DMS79 (cell line): Measurements from ENCODE around the gene CELA1.
"Not testable (repeated sequence)": the region's sequence is repeated elsewhere in the genome, so short reads cannot be mapped to it uniquely, and the experiment has no call there.

Experiments
- DNase-seq: peaks from one replicate; lab custom pipeline; 2025; lab: John Stamatoyannopoulos, UW

Gene CELA1

GRCh38 chr12:51311389-51311788, 35.1 kb downstream of the CELA1 start:
- no peak for DNase-seq

DNA sequence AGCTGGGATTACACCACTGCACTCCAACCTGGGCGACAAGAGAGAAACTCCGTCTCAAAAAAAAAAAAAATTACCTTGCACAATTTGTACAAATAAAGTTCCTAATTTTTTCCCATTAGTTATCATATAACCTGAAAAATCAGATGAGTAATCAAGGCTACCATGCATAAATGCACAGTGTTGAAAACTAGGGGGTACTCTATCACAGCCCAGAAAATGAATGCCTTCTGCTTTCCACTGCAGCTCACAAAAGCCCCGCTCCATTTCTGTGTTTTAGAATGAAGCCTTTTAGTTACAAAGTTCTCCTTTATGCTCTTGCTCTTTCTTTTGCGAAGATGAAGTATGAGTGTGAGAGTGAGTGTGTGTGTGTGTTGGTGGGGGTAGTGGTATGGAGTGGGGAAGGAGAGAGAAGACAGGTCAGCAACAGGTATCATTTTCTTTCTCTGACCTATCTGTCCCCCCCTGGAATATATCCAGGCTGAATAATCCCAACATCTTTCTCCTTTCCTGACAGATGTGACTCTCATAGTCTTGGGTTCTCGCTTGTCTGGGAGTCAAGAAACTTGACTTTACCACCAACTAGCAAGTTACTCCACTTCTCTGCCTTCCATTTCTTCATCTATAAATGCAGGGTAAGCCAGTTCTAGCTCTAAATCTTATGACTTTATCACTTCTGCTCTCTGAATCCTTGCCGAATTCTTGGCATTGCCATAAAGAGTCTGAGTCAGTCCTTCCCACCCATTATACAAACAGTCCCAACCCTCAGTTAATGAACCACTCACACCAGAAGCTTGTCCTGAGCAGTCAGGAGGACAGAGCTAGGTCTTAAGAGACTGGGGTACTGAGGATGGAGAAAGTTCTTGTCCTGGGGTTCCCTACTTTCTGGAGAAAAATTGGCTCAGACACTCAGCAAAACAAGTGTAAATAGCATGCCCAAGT, 38.6 kb downstream of the CELA1 start:
- no peak for DNase-seq

DNA sequence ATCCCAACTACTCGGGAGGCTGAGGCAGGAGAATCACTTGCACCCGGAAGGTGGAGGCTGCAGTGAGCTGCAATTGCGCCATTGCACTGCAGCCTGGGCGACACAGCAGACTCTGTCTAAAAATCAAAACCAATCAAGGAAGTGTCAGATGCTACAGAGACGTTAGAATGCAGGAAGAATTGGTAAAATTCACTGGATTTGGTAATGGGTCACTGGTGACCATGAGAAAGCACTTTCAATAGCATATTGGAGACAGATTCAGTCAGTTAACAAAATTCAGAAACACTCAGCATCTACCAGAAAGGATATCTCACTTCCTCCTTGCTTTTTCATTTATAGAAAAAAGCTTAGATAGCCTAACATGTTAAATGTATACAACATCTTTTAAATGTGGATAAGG, 40.0 kb downstream of the CELA1 start:
- DNase-seq: no peak

GRCh38 chr12:51300768-51301167, 45.7 kb downstream of the CELA1 start:
- DNase-seq: not testable (repeated sequence)

DNA sequence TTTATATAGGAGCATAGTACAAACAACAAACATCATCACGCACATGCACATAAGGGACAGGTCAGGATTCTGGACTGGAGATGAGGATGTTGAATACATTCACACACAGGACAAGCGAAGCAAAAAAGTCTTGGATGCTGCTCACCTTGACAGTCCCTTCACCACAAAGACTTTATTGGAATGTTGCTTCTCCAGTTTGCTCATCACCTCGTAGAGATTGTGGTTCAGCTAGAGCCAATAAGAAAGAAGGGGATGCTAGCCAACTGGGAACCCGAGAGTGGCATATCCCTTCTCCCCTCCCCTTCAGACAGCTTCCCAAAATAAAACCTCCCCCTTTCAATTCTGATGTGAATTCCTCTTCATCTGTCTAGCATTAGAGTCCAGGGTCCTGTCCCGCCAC, 50.8 kb downstream of the CELA1 start:
- no peak for DNase-seq

DNA sequence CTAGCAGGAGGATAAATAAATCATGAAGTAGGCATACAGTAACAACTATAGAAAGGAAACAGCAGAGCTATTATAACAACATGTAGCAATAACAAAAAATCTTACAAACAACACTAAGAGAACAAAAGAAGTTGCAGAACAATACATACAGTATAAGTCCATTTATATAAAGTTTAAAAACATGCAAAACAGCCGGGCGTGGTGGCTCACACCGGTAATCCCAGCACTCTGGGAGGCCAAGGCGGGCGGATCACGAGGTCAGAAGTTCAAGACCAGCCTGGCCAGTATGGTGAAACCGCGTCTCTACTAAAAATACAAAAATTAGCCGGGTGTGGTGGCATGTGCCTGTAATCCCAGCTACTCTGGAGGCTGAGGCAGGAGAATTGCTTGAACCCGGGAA, 52.4 kb downstream of the CELA1 start:
- DNase-seq: not testable (repeated sequence)

DNA sequence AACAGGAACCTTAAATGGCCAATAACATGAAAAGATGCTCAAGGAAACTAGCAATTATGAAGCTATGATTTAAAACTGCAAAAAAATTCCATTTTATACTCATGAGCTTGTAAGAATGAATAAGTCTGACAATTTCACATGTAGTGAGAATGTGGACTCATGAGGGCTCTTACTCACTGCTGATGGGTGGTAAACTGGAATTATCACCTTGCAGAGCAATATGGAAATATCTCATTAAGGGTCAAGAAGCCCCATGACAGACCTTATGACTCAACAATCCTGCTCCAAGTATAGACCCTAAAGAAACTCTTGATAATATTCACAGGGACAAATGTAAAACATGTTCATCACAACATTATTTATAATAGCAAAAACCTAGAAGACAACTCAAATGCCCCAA, 52.8 kb downstream of the CELA1 start:
- DNase-seq: no peak

DNA sequence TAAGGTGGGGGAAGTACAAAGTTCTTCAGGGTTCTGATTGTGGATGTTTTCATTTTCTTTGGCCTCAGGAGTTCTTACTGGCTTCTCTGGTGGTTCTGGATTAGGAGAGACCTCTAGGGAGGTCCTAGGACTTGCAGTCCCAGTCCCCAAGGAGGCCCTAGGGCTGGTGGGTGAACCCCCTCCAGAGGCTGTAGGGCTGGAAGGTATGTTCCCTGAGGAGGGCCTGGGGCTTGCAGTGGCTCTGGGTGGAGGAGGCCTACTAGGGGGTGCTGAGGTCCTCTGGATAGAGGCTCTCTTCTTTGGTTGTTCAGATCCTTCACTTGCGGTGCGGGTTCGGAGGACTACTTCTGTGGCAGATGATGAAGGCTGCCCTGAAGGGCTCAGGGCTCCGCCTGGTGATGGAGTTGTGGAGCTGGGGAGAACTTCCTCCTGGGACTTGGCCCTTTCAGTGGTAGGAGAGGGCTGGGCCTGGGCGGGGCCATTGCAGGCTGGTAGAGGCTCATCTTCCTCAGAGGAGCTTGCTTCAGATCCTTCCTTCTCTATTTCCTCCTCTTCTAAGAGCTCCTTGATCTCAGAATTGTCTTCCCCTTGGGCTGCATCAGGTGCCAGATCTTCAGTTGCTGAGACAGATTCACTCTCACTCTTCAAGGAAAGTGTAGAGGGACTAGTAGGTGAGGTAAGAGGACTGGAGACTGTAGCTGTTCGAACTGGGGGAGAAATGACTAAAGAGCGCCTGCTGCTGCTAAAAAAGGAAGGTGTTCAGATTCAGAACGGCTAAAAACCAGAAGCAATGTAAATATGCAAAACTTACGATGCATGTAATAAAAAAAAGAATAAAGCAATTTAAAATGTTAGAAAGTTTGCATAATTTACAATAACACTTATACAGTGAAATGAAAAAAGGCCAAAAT, 54.6 kb downstream of the CELA1 start:
- DNase-seq: not testable (repeated sequence)

DNA sequence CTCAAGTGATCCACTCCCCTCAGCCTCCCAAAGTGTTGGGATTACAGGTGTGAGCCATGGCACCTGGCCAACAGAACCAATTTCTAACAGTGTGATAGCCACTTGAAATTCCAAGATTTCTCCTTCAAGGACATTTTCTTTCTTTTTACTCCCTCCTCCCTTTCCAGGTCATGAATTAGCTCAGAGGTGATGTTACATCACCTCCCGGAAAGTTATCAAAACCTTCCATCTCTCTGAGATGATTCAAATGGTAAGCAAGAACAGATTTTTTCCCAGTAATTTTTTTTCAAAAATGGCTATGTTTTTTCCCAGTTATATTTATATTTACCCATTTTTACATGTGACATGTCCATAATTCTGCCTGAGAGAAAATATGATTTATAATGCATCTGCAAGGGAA, 60.6 kb downstream of the CELA1 start:
- DNase-seq: no peak

DNA sequence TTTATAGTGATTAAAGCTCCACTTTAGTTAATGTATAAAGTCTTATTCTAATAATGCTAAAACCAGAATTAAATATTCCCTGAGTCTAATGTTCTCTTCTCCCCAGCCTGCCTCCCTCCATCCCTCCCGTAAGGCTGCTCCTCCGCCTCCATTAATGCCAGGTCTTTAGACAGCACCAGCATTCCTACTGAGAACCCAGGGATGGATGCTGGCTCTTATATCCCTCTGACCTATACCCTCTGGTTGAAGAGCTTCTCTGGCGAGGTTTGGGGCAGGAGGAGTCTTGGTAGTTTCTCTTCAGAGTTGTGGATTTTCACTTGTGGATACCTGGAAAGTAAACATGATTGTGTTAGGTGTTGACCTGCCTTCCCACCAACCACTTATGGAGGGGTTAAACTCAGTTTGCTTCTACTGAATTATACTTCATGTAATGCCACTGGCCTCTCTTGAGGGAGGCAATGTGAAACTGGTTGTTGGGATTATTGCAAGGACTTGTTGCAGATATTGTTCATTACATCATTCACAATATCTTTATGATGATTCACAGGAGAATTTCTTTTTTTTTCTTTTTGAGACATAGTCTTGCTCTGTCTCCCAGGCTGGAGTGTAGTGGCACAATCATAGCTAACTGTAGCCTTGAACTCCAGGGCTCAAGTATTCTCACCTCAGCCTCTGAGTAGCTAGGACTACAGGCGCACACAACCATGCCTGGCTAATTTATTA, 65.1 kb downstream of the CELA1 start:
- no peak for DNase-seq
